Activated CD4-positive, alpha-beta T cell treated with anti-CD3 and anti-CD28 coated beads for 4 hours (primary cell): ENCODE measurements around the gene LRRC58.
"Not testable (repeated sequence)": the region's sequence is repeated elsewhere in the genome, so short reads cannot be mapped to it uniquely, and the experiment has no call there.

Experiments
- DNase-seq, 2 donors: peaks; one replicate each; pipeline ENCODE4 v3.0.0-alpha.2; 2020

The LRRC58 gene

GRCh38 chr3:120348991-120349854 lies at the start of gene LRRC58:
Gene LRRC58, minus strand, starts transcription at chr3:120349354. Its CDS starts 111 bp downstream, at chr3:120349243.
- DNase-seq = peak; percentile 84 to 86

GRCh38 chr3:120396469-120396868 lies 47.3 kb upstream of the LRRC58 start:
- no peak for DNase-seq

GRCh38 chr3:120394347-120394746 lies 45.2 kb upstream of the LRRC58 start:
- no peak for DNase-seq

GRCh38 chr3:120393761-120394160 lies 44.6 kb upstream of the LRRC58 start:
- no peak for DNase-seq

GRCh38 chr3:120393243-120393642 lies 44.1 kb upstream of the LRRC58 start:
- DNase-seq = no peak

GRCh38 chr3:120382941-120383447 lies 33.8 kb upstream of the LRRC58 start:
- no peak for DNase-seq

GRCh38 chr3:120381503-120381902 lies 32.3 kb upstream of the LRRC58 start:
- no peak for DNase-seq

GRCh38 chr3:120377948-120378347 lies 28.8 kb upstream of the LRRC58 start:
- DNase-seq = not testable (repeated sequence)

GRCh38 chr3:120370463-120370862 lies 21.3 kb upstream of the LRRC58 start:
- no peak for DNase-seq

- no peak for DNase-seq
Measured at GRCh38 chr3:120369037-120369467, 19.9 kb upstream of the LRRC58 start.

GRCh38 chr3:120368172-120368571 lies 19.0 kb upstream of the LRRC58 start:
- no peak for DNase-seq

GRCh38 chr3:120364821-120365220 lies 15.7 kb upstream of the LRRC58 start:
- no peak for DNase-seq

- DNase-seq = no peak
Measured at GRCh38 chr3:120364101-120364500, 14.9 kb upstream of the LRRC58 start.

- no peak for DNase-seq
Measured at GRCh38 chr3:120357807-120358206, 8.7 kb upstream of the LRRC58 start.

- no peak for DNase-seq
Measured at GRCh38 chr3:120355486-120355885, 6.3 kb upstream of the LRRC58 start.

- no peak for DNase-seq
Measured at GRCh38 chr3:120353463-120353862, 4.3 kb upstream of the LRRC58 start.

- no peak for DNase-seq
Measured at GRCh38 chr3:120352017-120352416, 2.9 kb upstream of the LRRC58 start.

GRCh38 chr3:120350401-120350941 lies 1.3 kb upstream of the LRRC58 start:
- DNase-seq = no peak

GRCh38 chr3:120349855-120350125 lies 636 bp upstream of the LRRC58 start:
- DNase-seq = peak in 1 of 2 donors; percentile 1

- DNase-seq = peak; percentile 48 to 54
Measured at GRCh38 chr3:120348065-120348990, 826 bp downstream of the LRRC58 start.

- peak in 1 of 2 donors; percentile 1 for DNase-seq
Measured at GRCh38 chr3:120344349-120344748, 4.8 kb downstream of the LRRC58 start.

- no peak for DNase-seq
Measured at GRCh38 chr3:120341658-120342346, 7.4 kb downstream of the LRRC58 start.

GRCh38 chr3:120339362-120339761 lies 9.8 kb downstream of the LRRC58 start:
- DNase-seq = no peak
